ENCODE measurements around the gene WWOX.

GRCh38 chr16:78258375-78259065 is 159.1 kb downstream of the WWOX start:
- TF ChIP-seq NR3C1 (IDR thresholded peaks at IDR 0.05) (no peak), CTCF (IDR thresholded peaks at IDR 0.05) (no peak), ZFP36 (IDR thresholded peaks at IDR 0.05; ENCODE audit: borderline replicate concordance, partially characterized antibody) (no peak), RCOR1 (IDR thresholded peaks at IDR 0.05; ENCODE audit: low read depth, low read length) (no peak), NPAS2 (CRISPR knock-in tag; IDR thresholded peaks at IDR 0.05; ENCODE audit: borderline replicate concordance) (no peak), CEBPB (IDR thresholded peaks at IDR 0.05) (no peak)
